Effector memory CD4-positive, alpha-beta T cell (primary cell): ENCODE measurements around the gene UGT1A5.
"Not testable (repeated sequence)": the region's sequence is repeated elsewhere in the genome, so short reads cannot be mapped to it uniquely, and the experiment has no call there.

Source experiments
- DNase-seq, 3 donors: peaks; one replicate each; pipeline ENCODE4 v3.0.0-alpha.2; 2020
- H3K27ac ChIP-seq: 2 replicates; pipeline ENCODE4 v1.7.0; 2013; ENCODE audit warnings: mild to moderate bottlenecking, low read length, moderate library complexity; ENCODE audit not compliant: insufficient read depth, poor library complexity, severe bottlenecking
- H3K27me3 ChIP-seq: replicated peaks from 2 replicates; pipeline ENCODE4 v1.7.0; 2013; ENCODE audit warnings: mild to moderate bottlenecking, low read length; ENCODE audit not compliant: insufficient read depth, control insufficient read depth, poor library complexity, severe bottlenecking
- H3K36me3 ChIP-seq: 2 replicates; pipeline ENCODE4 v1.7.0; 2013; ENCODE audit warnings: mild to moderate bottlenecking, low read length, moderate library complexity; ENCODE audit not compliant: control insufficient read depth, insufficient read depth
- H3K4me1 ChIP-seq: 2 replicates; pipeline ENCODE4 v1.7.0; 2013; ENCODE audit warnings: low read length, mild to moderate bottlenecking; ENCODE audit not compliant: control insufficient read depth, insufficient read depth, poor library complexity, severe bottlenecking
- H3K4me3 ChIP-seq: 2 replicates; pipeline ENCODE4 v1.7.0; 2013; ENCODE audit warnings: low read length, low read depth, mild to moderate bottlenecking; ENCODE audit not compliant: insufficient read depth, poor library complexity, severe bottlenecking
- H3K9me3 ChIP-seq: 2 replicates; pipeline ENCODE4 v1.7.0; 2013; ENCODE audit warnings: mild to moderate bottlenecking, low read length, moderate library complexity; ENCODE audit not compliant: control insufficient read depth

Gene UGT1A5

GRCh38 chr2:233745838-233746237, 33.1 kb downstream of the UGT1A5 start:
- H3K4me3 ChIP-seq, H3K36me3 ChIP-seq, H3K27me3 ChIP-seq, DNase-seq, H3K9me3 ChIP-seq, H3K4me1 ChIP-seq, H3K27ac ChIP-seq: not testable (repeated sequence)

GRCh38 chr2:233746475-233747282, 34.0 kb downstream of the UGT1A5 start:
- DNase-seq: no peak
- H3K9me3 ChIP-seq: no peaks in the 10 kb centered on the region
- H3K4me1 ChIP-seq: no peaks in the 10 kb centered on the region
- H3K27ac ChIP-seq: no peak overlapping the region
- H3K27me3 ChIP-seq: no peaks in the 10 kb centered on the region
- H3K36me3 ChIP-seq: no peaks in the 10 kb centered on the region
- no peak overlapping the region for H3K4me3 ChIP-seq

DNA sequence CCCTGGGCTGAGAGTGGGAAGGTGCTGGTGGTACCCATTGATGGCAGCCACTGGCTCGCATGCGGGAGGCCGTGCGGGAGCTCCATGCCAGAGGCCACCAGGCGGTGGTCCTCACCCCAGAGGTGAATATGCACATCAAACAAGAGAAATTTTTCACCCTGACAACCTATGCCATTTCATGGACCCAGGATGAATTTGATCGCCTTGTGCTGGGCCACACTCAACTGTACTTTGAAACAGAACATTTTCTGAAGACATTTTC, 34.5 kb downstream of the UGT1A5 start:
- Histone ChIP-seq H3K9me3 (no peaks in the 10 kb centered on the region), H3K4me3 (no peak overlapping the region), H3K27ac (no peak overlapping the region), H3K4me1 (no peaks in the 10 kb centered on the region), H3K27me3 (no peaks in the 10 kb centered on the region), H3K36me3 (no peaks in the 10 kb centered on the region)
- DNase-seq: no peak

DNA sequence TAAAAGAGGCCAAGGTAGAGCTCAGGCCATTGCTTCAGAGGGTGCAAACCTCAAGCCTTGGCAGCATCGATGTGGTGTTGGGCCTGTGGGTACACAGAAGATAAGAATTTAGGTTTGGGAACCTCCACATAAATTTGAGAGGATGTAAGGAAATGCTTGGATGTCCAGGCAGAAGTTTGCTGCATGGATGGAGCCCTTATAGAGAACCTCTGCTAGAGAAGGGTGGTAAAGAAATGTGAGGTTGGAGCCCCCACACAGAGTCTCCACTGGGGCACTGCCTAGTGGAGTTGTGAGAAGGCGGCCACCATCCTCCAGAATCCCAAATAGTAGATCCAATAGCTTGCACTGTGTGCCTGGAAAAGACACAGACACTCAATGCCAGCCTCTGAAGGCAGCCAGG, 38.0 kb downstream of the UGT1A5 start:
- H3K36me3 ChIP-seq: not testable (repeated sequence)

DNA sequence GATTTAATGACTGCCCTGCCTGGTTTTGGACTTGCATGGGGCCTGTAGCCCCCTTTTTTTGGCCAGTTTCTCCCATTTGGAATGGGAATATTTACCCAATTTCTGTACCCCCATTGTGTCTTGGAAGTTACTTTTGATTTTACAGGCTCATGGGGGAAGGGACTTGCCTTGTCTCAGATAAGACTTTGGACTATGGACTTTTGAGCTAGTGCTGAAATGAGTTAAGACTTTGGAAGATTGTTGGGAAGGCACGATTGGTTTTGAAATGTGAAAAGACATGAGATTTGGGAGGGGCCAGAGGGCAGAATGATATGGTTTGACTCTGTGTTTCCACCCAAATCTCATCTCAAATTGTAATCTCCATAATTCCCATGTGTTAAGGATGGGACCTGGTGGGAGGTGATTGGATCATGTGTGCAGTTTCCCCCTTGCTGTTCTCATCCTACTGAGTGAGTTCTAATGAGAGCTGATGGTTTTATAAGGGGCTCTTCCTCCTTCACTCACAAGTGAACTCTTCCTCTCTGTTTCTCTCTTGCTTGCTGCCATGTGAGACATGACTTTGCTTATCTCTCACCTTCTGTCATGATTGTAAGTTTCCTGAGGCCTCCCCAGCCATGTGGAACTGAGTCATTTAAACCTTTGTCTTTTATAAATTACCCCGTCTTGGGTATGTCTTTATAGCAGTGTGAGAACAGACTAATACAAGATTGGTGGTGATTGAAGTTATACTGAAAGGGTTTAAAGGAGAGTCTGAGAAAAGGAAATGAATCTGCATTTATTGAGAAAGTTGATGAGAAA, 38.7 kb downstream of the UGT1A5 start:
- H3K27me3 ChIP-seq, H3K9me3 ChIP-seq, H3K27ac ChIP-seq, H3K36me3 ChIP-seq, H3K4me1 ChIP-seq, DNase-seq, H3K4me3 ChIP-seq: not testable (repeated sequence)

More for the DNA sequence above, 38.0 kb downstream of the UGT1A5 start:
- not testable (repeated sequence) for H3K4me3 ChIP-seq, H3K9me3 ChIP-seq, H3K4me1 ChIP-seq, DNase-seq, H3K27ac ChIP-seq, H3K27me3 ChIP-seq

DNA sequence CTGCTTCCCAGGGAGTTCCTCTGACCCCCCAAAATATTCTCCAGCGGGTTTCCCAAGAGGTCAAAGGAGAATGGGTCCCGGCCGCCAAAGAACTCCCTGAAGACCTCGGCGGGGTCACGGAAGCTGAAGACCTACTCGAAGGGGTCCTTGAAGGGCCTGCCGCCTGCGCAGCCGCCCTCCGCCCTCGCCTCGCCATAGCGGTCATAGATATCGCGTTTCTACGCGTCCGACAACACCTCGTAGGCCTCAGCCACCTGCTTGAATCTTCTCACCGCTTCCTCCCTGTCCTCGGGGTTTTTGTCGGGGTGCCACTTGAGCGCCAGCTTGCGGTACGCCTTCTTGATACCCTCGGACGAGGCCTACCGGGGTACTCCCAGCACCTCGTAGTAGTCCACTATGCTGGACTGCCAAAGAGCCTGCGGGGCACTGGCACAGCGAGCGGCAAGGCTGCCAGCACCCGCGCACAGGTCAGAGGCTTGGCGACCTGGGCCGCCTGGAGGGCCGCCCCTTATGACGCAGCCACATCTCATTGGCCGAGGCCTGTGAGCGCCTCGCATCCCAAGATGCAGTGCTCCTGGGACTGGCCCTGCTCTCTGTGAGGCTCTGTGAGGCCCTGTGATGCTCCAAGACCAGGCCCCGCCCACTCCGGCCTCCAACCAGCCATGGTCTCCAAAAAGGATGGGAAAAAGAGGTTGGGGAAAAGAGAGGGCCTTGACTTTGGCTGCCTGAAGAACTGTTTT, 42.3 kb downstream of the UGT1A5 start:
- Histone ChIP-seq H3K9me3 (no peaks in the 10 kb centered on the region), H3K27me3 (no peaks in the 10 kb centered on the region), H3K27ac (no peak overlapping the region), H3K4me1 (no peaks in the 10 kb centered on the region), H3K4me3 (no peak overlapping the region), H3K36me3 (no peaks in the 10 kb centered on the region)
- no peak for DNase-seq

DNA sequence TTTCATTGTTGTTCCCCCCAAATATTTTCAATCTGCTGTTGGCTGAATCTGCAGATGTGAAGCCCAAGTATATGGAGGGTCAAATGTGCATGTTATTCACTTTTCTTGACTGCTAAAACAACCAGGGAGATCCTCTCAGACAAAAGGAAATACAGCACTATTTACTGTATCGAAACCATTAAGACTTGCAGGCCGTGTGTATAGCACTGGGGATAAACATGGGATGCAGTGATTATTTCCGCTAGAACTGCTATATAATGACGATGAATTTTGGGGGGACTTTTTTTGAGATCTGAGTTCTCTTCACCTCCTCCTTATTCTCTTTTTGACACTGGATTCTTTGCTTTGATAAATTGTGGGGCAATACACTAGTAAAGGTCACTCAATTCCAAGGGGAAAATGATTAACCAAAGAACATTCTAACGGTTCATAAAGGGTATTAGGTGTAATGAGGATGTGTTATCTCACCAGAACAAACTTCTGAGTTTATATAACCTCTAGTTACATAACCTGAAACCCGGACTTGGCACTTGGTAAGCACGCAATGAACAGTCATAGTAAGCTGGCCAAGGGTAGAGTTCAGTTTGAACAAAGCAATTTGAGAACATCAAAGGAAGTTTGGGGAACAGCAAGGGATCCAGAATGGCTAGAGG, 43.8 kb downstream of the UGT1A5 start:
- no peaks in the 10 kb centered on the region for H3K4me1 ChIP-seq

DNA sequence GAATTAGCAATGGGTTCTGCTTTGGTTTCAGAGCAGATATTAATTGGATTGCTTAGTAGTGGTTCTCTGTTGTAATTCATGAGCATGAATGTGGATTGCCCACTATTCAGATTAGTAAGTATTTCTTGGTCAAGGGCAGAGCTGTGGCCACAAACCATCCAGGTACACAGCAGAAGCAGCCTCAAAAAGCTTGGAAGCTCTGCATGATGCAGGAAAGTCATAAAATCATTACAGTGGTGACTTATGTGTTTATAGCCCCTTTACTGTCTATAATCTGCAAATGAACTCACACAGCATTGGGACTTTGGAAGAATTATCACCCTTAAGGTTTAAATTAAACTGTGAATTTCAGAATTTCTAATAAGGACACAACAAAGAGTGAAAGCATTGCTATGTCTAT, 45.4 kb downstream of the UGT1A5 start:
- no peaks in the 10 kb centered on the region for H3K9me3 ChIP-seq
- H3K4me1 ChIP-seq: no peaks in the 10 kb centered on the region
- no peaks in the 10 kb centered on the region for H3K27me3 ChIP-seq
- no peaks in the 10 kb centered on the region for H3K36me3 ChIP-seq
- no peak overlapping the region for H3K27ac ChIP-seq
- no peak overlapping the region for H3K4me3 ChIP-seq
- no peak for DNase-seq

More for the DNA sequence above, 43.8 kb downstream of the UGT1A5 start:
- Histone ChIP-seq H3K27ac (no peak overlapping the region), H3K27me3 (no peaks in the 10 kb centered on the region), H3K36me3 (no peaks in the 10 kb centered on the region), H3K9me3 (no peaks in the 10 kb centered on the region), H3K4me3 (no peak overlapping the region)
- no peak for DNase-seq

- no peak for DNase-seq
- H3K27me3 ChIP-seq: no peaks in the 10 kb centered on the region
- no peak overlapping the region for H3K27ac ChIP-seq
- H3K36me3 ChIP-seq: no peaks in the 10 kb centered on the region
- H3K4me1 ChIP-seq: no peaks in the 10 kb centered on the region
- no peak overlapping the region for H3K4me3 ChIP-seq
- no peaks in the 10 kb centered on the region for H3K9me3 ChIP-seq
Measured at GRCh38 chr2:233758849-233759248, 46.1 kb downstream of the UGT1A5 start.
